ENCODE data around the gene CNTN1. TPM values are rescaled to one million over a fixed set of nuclear protein-coding genes. Genes with fewer than 3 reads are reported as not detected.
A peak's percentile ranks its signal among the peaks of the same experiment; 100 is the strongest.

Gene CNTN1
- total RNA-seq, 1 experiment from 2014 or later = 3.0 TPM

- H3K27ac ChIP-seq (ENCODE audit: low read depth, low read length) = no peak overlapping the region
- RAD21 ChIA-PET (ENCODE audit: low non-redundant PET in 1 of 2, low total read pairs in 2 of 2, uncharacterized antibody in 2 of 2, unreplicated experiment in 2 of 2) = no interaction called here
- intact Hi-C loops (cut with micrococcal nuclease) = no loop called here
- no TSS peak for BruUV-seq (replicated peaks)
- H2AFZ ChIP-seq (ENCODE audit: low read depth, low read length, poor library complexity, severe bottlenecking) = no peak overlapping the region
- CTCF ChIA-PET = no interaction called here
- H3K36me3 ChIP-seq (ENCODE audit: control insufficient read depth in 1 of 2, insufficient read depth in 2 of 2, low read length in 2 of 2) = no peaks in the 10 kb centered on the region
- H3K9me3 ChIP-seq (ENCODE audit: control insufficient read depth in 1 of 2, insufficient read depth in 1 of 2, low read depth in 1 of 2, low read length in 2 of 2) = no peaks in the 10 kb centered on the region
- no peak for DNase-seq (ENCODE audit: low read depth, low spot score)
- peak overlapping the region; percentile 51 to 62 for H3K4me3 ChIP-seq (replicated peaks in 1 of 2; ENCODE audit: low read depth in 1 of 2, low read length in 2 of 2)
- H3K4me2 ChIP-seq (ENCODE audit: low read length) = peak overlapping the region; percentile 84
- TF ChIP-seq ZBTB33 (IDR thresholded peaks at IDR 0.05; ENCODE audit: extremely low read depth, insufficient replicate concordance, low read length) (no peak), EZH2 (IDR thresholded peaks at IDR 0.05) (no peak), SP1 (IDR thresholded peaks at IDR 0.05; ENCODE audit: low read depth) (no peak), REST (IDR thresholded peaks at IDR 0.05; ENCODE audit: low read depth) (no peak), EZH2phosphoT487 (IDR thresholded peaks at IDR 0.05; ENCODE audit: borderline replicate concordance) (no peak), ZFX (IDR thresholded peaks at IDR 0.05) (no peak)
- TF ChIP-seq, protein P1, sequence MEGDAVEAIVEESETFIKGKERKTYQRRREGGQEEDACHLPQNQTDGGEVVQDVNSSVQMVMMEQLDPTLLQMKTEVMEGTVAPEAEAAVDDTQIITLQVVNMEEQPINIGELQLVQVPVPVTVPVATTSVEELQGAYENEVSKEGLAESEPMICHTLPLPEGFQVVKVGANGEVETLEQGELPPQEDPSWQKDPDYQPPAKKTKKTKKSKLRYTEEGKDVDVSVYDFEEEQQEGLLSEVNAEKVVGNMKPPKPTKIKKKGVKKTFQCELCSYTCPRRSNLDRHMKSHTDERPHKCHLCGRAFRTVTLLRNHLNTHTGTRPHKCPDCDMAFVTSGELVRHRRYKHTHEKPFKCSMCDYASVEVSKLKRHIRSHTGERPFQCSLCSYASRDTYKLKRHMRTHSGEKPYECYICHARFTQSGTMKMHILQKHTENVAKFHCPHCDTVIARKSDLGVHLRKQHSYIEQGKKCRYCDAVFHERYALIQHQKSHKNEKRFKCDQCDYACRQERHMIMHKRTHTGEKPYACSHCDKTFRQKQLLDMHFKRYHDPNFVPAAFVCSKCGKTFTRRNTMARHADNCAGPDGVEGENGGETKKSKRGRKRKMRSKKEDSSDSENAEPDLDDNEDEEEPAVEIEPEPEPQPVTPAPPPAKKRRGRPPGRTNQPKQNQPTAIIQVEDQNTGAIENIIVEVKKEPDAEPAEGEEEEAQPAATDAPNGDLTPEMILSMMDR (IDR thresholded peaks at IDR 0.05 in 2 of 3, conservative IDR thresholded peaks at IDR 0.05 in 1 of 3; ENCODE audit: borderline replicate concordance in 1 of 3, insufficient read depth in 1 of 3, low read depth in 2 of 3, low read length in 2 of 3) = no peak
- peaks cover 0 to 9% of the 10 kb centered on the region in 2 experiments; a peak in 1 of 4 replicates for H3K4me1 ChIP-seq (ENCODE audit: control insufficient read depth in 1 of 2, insufficient read depth in 2 of 2, low read length in 2 of 2)
- no peaks in the 10 kb centered on the region for H3K27me3 ChIP-seq (ENCODE audit: insufficient read depth, low read length)
- H3K79me2 ChIP-seq (ENCODE audit: insufficient read depth, low read length) = no peaks in the 10 kb centered on the region
- POLR2A ChIA-PET = no interaction called here
- H4K20me1 ChIP-seq (ENCODE audit: insufficient read depth) = no peaks in the 10 kb centered on the region
- no peak overlapping the region for H3K9ac ChIP-seq (ENCODE audit: low read length)
- peak; percentile 52 for ATAC-seq
- no peaks in the 10 kb centered on the region for H3K9me2 ChIP-seq (ENCODE audit: insufficient read depth)
Measured at GRCh38 chr12:40692765-40693206, 547 bp downstream of the CNTN1 start.

Data from HCT116 (cell line).